ENCODE measurements around the gene KY. TPM values are rescaled to one million over a fixed set of nuclear protein-coding genes. Genes with fewer than 3 reads are reported as not detected.

KY gene
- total RNA-seq, 3 donors from 2014 or later = 0.33 to 1.2 TPM; not detected in 1

DNA sequence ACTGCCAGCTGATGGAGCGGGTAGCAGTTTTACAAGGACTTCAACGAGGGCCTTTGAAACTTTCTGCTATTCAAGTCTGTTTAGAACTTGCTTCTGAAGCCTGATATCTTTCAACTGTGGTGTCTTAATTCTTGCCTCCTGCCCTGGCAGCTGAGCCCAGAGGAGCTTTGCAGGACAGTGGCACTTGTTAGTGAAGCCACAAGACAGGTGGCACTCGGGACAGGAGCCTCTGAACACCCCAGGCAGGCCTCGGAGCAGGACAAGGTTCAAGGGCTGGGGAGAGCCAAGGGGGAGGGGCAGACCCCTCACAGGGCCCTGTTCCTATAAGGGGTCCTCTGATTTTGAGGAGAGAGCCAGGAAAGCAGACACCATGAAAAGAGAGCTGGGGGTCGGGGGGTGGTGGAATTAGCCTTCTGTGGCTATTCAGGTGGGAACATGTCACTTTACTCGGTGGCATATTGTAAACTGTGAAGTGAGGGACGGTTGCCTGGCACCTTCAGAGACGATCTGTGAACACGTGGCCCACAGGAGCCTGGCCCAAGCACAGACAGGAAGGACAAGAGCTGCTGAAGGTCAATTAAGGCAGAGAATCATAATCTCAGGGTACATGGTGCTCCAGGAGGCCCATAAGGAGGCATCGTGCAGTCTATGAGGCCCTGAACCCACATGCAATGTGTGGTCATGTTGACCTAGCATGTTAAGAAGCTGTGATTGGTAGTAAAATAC is 30.1 kb upstream of the KY start:
- H3K27ac ChIP-seq = no peak overlapping the region

DNA sequence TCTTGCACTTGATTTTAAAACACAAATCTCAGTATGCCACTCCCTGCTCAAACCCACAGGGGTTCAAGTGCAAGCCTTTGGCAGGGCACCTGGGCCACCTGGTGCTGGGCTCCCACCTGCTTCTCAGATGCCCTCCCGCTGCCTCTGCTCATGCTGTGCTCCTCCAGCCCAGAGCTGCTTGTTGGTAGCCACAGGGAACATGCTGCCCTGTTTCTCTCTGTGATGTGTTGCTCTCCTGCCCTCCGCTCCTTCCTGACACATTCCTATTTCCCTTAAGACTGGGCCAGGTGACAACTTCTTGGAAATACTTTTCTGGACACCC is 27.1 kb upstream of the KY start:
- no peaks in the 10 kb centered on the region for H3K4me1 ChIP-seq
- H3K27me3 ChIP-seq = no peaks in the 10 kb centered on the region
- no peak for DNase-seq (ENCODE audit: low spot score in 2 of 2)
- TF ChIP-seq POLR2AphosphoS5 (IDR thresholded peaks at IDR 0.05) = no peak
- TF ChIP-seq, protein P1, sequence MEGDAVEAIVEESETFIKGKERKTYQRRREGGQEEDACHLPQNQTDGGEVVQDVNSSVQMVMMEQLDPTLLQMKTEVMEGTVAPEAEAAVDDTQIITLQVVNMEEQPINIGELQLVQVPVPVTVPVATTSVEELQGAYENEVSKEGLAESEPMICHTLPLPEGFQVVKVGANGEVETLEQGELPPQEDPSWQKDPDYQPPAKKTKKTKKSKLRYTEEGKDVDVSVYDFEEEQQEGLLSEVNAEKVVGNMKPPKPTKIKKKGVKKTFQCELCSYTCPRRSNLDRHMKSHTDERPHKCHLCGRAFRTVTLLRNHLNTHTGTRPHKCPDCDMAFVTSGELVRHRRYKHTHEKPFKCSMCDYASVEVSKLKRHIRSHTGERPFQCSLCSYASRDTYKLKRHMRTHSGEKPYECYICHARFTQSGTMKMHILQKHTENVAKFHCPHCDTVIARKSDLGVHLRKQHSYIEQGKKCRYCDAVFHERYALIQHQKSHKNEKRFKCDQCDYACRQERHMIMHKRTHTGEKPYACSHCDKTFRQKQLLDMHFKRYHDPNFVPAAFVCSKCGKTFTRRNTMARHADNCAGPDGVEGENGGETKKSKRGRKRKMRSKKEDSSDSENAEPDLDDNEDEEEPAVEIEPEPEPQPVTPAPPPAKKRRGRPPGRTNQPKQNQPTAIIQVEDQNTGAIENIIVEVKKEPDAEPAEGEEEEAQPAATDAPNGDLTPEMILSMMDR (IDR thresholded peaks at IDR 0.05) = no peak
- no peak for TF ChIP-seq POLR2A (IDR thresholded peaks at IDR 0.05)
- intact Hi-C loops (cut with DNase I; ENCODE audit: low total_unique reads) = no loop called here
- no peak overlapping the region for H3K27ac ChIP-seq
- H3K4me3 ChIP-seq = no peak overlapping the region
- peaks cover 8 to 10% of the 10 kb centered on the region in 2 donors for H3K9me3 ChIP-seq
- H3K36me3 ChIP-seq = no peaks in the 10 kb centered on the region

More for the DNA sequence above, 30.1 kb upstream of the KY start:
- H3K4me3 ChIP-seq = no peak overlapping the region
- no peaks in the 10 kb centered on the region for H3K9me3 ChIP-seq
- DNase-seq (ENCODE audit: low spot score in 2 of 2) = no peak
- TF ChIP-seq, protein P1 (IDR thresholded peaks at IDR 0.05) = no peak
- TF ChIP-seq POLR2A (IDR thresholded peaks at IDR 0.05) (no peak), POLR2AphosphoS5 (IDR thresholded peaks at IDR 0.05) (no peak)
- intact Hi-C loops (cut with DNase I; ENCODE audit: low total_unique reads) = no loop called here
- no peaks in the 10 kb centered on the region for H3K4me1 ChIP-seq
- no peaks in the 10 kb centered on the region for H3K27me3 ChIP-seq
- H3K36me3 ChIP-seq = no peaks in the 10 kb centered on the region

DNA sequence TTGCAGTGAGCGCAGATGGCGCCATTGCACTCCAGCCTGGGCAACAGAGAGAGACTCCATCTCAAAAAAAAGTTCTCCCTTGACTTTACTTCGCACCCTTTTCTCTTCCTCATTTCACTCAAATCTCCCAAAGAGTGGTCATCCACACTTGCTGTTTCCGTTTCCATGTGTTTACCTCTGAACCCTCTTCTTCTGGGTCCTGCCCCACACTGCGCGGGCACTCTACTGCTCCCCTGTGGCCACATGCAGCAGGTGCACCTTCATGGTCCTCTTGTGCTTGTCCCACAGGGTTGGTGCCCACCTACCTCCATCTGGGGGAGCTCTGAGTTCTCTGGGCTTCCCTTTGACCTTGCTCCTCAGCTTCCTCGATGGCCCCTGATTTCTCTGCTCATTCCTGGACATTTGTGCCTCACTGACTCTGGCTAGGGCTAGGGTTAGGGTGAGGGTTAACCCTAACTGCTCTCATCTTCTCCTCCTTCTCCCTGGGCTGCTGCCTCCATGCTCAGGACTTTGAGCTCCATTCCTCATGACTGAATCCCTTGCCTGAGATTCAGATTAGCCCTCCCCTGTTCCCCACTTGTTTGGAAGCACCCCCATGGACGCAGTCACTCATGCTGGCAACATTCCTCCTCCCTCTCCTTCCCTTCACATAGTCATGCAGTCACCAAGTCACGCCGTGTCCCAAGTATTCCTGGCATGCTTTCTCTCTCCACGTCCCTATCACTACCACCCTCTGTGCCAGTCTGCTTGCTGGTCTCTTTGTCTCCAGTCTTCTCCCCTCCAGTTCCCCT is 26.6 kb upstream of the KY start:
- Histone ChIP-seq H3K9me3 (peaks cover 8 to 10% of the 10 kb centered on the region in 2 donors), H3K4me3 (no peak overlapping the region), H3K27ac (no peak overlapping the region), H3K4me1 (no peaks in the 10 kb centered on the region), H3K27me3 (no peaks in the 10 kb centered on the region), H3K36me3 (no peaks in the 10 kb centered on the region)
- TF ChIP-seq POLR2A (IDR thresholded peaks at IDR 0.05) (no peak), POLR2AphosphoS5 (IDR thresholded peaks at IDR 0.05) (no peak)
- TF ChIP-seq, protein P1 (IDR thresholded peaks at IDR 0.05) = no peak
- no peak for DNase-seq (ENCODE audit: low spot score in 2 of 2)
- intact Hi-C loops (cut with DNase I; ENCODE audit: low total_unique reads) = no loop called here

DNA sequence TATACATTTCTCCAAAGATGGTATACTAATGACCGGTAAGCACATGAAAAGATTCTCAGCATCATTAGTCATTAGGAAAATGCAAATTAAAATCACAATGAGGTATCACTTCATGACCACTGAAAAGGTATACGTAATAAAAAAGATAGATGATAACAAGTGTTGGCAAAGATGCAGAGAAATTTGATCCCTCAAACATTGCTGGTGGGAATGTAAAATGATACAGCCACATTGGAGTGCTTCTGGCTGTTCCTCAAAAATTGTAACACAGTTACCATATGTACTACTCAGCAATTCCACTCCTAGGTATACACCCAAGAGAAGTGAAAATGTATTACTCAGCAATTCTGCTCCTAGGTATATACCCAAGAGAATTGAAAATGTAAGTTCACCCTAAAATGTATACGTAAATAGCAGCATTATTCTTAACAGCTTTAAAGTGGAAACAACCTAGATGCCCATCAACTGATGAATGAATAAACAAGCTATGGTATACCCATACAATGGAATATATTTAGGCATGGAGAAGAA is 25.0 kb upstream of the KY start:
- Histone ChIP-seq H3K27ac (no peak overlapping the region), H3K4me1 (no peaks in the 10 kb centered on the region), H3K4me3 (no peak overlapping the region), H3K9me3 (peaks cover 8 to 10% of the 10 kb centered on the region in 2 donors), H3K27me3 (no peaks in the 10 kb centered on the region), H3K36me3 (no peaks in the 10 kb centered on the region)
- TF ChIP-seq POLR2A (IDR thresholded peaks at IDR 0.05) = no peak
- TF ChIP-seq, protein P1 (IDR thresholded peaks at IDR 0.05) = no peak
- no peak for TF ChIP-seq POLR2AphosphoS5 (IDR thresholded peaks at IDR 0.05)
- DNase-seq (ENCODE audit: low spot score in 2 of 2) = no peak
- intact Hi-C loops (cut with DNase I; ENCODE audit: low total_unique reads) = no loop called here

DNA sequence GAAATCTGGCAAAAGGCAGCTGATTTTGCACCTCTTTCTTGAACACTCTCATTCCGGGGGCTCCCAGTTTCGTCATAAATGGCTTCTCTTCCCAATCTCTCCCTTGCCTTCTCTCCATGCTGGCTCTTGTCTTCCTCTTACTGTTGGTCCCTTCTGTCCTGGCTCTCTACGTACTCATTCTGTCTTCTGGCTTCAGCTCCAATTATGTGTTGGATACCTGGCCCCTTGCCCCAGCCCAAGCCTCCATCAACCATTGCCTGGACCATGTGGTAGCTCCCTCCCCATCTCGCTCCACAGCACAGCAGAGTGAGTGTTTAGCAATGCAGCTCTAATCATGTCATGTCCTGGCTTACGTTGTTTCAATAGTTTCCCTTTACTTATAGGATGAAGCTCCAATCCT is 21.7 kb upstream of the KY start:
- intact Hi-C loops (cut with DNase I; ENCODE audit: low total_unique reads) = no loop called here
- no peaks in the 10 kb centered on the region for H3K4me1 ChIP-seq
- TF ChIP-seq, protein P1 (IDR thresholded peaks at IDR 0.05) = no peak
- no peak for TF ChIP-seq POLR2AphosphoS5 (IDR thresholded peaks at IDR 0.05)
- TF ChIP-seq POLR2A (IDR thresholded peaks at IDR 0.05) = no peak
- H3K4me3 ChIP-seq = no peak overlapping the region
- peaks cover 8 to 10% of the 10 kb centered on the region in 2 donors for H3K9me3 ChIP-seq
- no peak for DNase-seq (ENCODE audit: low spot score in 2 of 2)
- no peak overlapping the region for H3K27ac ChIP-seq
- H3K36me3 ChIP-seq = no peaks in the 10 kb centered on the region
- no peaks in the 10 kb centered on the region for H3K27me3 ChIP-seq

Data from breast epithelium (tissue), 4 donors.